Adrenal gland (tissue), 12 donors: ENCODE measurements around the gene AGT. TPM values are rescaled to one million over a fixed set of nuclear protein-coding genes. Genes with fewer than 3 reads are reported as not detected.

Source experiments
- DNase-seq, 7 donors: peaks; one replicate each; pipeline ENCODE4 v3.0.0-alpha.2; 2019 to 2020
- H3K27ac ChIP-seq, 5 donors: fragments of 200-600 bp; sonication (generic) in 4 of 5; 1 replicate in 3 of 5; 2 replicates in 2 of 5; pipeline versions ENCODE4 v1.5.1 to v1.8.0; 2016 to 2020; ENCODE audit warnings: mild to moderate bottlenecking in 1 of 5
- H3K27me3 ChIP-seq: fragments of 200-600 bp; 2 replicates; pipeline ENCODE4 v1.8.0; 2021
- H3K36me3 ChIP-seq, 2 donors: fragments of 200-600 bp; replicated peaks in 1 of 2; 1 replicate in 1 of 2; 2 replicates in 1 of 2; pipeline versions ENCODE4 v1.5.1 to v1.8.0; 2018 to 2022
- H3K4me1 ChIP-seq, 2 donors: fragments of 200-600 bp; replicated peaks in 1 of 2; 1 replicate in 1 of 2; 2 replicates in 1 of 2; pipeline versions ENCODE4 v1.5.1 to v1.8.0; 2018 to 2021
- H3K4me3 ChIP-seq, 4 donors: fragments of 200-600 bp; sonication (generic) in 3 of 4; one replicate each; pipeline ENCODE4 v1.5.1; 2016 to 2018
- H3K9me3 ChIP-seq, 3 donors: fragments of 200-600 bp; sonication (generic) in 1 of 3; replicated peaks in 1 of 3; 1 replicate in 2 of 3; 2 replicates in 1 of 3; pipeline versions ENCODE4 v1.5.1 to v1.8.0; 2016 to 2021
- POLR2A ChIP-seq, 2 donors: fragments of 450-650 bp; IDR thresholded peaks; one replicate each; pipeline ENCODE4 v1.6.1; 2017; ENCODE audit warnings: antibody characterized with exemption in 2 of 2, mild to moderate bottlenecking in 2 of 2, moderate library complexity in 1 of 2
- WGBS, 4 donors: extraction: QIAGEN DNeasy Blood & Tissue Kit in 2 of 4; methylation state at CpG; one replicate each; pipeline versions ENCODE4 v1.1.5 to v1.1.7; 2013 to 2017; 5-methylcytosine and 5-hydroxymethylcytosine counted together
- intact Hi-C, 2 donors: fragments of 100-400 bp; cut with DNase I; formaldehyde crosslinking; loops; one replicate each; pipeline versions ENCODE4 v1.14.1 to v1.15.0; 2022 to 2023
- polyA plus RNA-seq, 3 donors: library from polyadenylated mRNA; stranded (reverse); fragments of 200-250 nt in 2 of 3; fragments of 350-450 nt in 1 of 3; fragmentation: Illumina TruSeq in 1 of 3; extraction: RNeasy Lipid Tissue Mini Kit (QIAGEN cat#74804) in 1 of 3; gene quantifications; one replicate each; pipeline ENCODE4 v1.2.3, GENCODE V29; 2013 to 2014
- total RNA-seq, 9 donors: library from RNA; depleted of rRNA in 4 of 9; stranded (reverse); fragments of >200 nt in 4 of 9; fragments of 120-200 nt in 1 of 9; fragmentation: NEBNext Ultra II Directional in 1 of 9; extraction: Animal tissue kit (Norgen Biotek cat#: 25700) in 1 of 9; gene quantifications; one replicate each; pipeline versions ENCODE4 v1.1.0 to v1.2.4, GENCODE V29; 2013 to 2023
- TF ChIP-seq, protein P1 (sequence below), 6 experiments: fragments of 450-650 bp in 4 of 6; fragments of 200-600 bp in 2 of 6; sonication (generic) in 1 of 6; IDR thresholded peaks; 1 replicate in 5 of 6; 2 replicates in 1 of 6; pipeline versions ENCODE4 v1.5.1 to v1.8.0; 2016 to 2021; ENCODE audit warnings: antibody characterized with exemption in 6 of 6, mild to moderate bottlenecking in 2 of 6, moderate library complexity in 1 of 6
- donor health status: healthy with polysubstance abuse.
- donor health status: Bipolar disorder and iron deficiency.
- donor health status: DM: yes; HTN: yes; CAD: no.
- donor health status: DM: no; HTN: no; CAD: no.
- donor health status: DM: no; HTN: no; CAD: no.
- donor health status: DM: yes; HTN: yes; CAD: no.

AGT gene
- total and polyA plus RNA-seq, 12 donors, result 6.3 to 103 (median 18.7) TPM

GRCh38 chr1:230750576-230750975 lies 36.7 kb upstream of the AGT start:
- no peak for DNase-seq
- 77 to 98% (median 86%) methylated on average over 5 of the region's 5 CpGs for WGBS, 4 donors
- Histone ChIP-seq H3K36me3 (no peaks in the 10 kb centered on the region), H3K27me3 (no peaks in the 10 kb centered on the region), H3K27ac (no peak overlapping the region), H3K4me1 (peaks cover 14 to 21% of the 10 kb centered on the region in 2 donors), H3K4me3 (no peak overlapping the region), H3K9me3 (no peaks in the 10 kb centered on the region)
- TF ChIP-seq, protein P1, sequence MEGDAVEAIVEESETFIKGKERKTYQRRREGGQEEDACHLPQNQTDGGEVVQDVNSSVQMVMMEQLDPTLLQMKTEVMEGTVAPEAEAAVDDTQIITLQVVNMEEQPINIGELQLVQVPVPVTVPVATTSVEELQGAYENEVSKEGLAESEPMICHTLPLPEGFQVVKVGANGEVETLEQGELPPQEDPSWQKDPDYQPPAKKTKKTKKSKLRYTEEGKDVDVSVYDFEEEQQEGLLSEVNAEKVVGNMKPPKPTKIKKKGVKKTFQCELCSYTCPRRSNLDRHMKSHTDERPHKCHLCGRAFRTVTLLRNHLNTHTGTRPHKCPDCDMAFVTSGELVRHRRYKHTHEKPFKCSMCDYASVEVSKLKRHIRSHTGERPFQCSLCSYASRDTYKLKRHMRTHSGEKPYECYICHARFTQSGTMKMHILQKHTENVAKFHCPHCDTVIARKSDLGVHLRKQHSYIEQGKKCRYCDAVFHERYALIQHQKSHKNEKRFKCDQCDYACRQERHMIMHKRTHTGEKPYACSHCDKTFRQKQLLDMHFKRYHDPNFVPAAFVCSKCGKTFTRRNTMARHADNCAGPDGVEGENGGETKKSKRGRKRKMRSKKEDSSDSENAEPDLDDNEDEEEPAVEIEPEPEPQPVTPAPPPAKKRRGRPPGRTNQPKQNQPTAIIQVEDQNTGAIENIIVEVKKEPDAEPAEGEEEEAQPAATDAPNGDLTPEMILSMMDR (IDR thresholded peaks at IDR 0.05), result no peak
- intact Hi-C loops, result no loop called here

GRCh38 chr1:230749635-230750034 lies 35.7 kb upstream of the AGT start:
- intact Hi-C loops, result no loop called here
- H3K9me3 ChIP-seq, result no peaks in the 10 kb centered on the region
- WGBS, 4 donors, result 77 to 96% (median 90%) methylated on average over 3 of the region's 3 CpGs
- no peaks in the 10 kb centered on the region for H3K36me3 ChIP-seq
- H3K4me1 ChIP-seq, result peaks cover 4 to 13% of the 10 kb centered on the region in 2 donors
- no peaks in the 10 kb centered on the region for H3K27me3 ChIP-seq
- no peak overlapping the region for H3K4me3 ChIP-seq
- H3K27ac ChIP-seq, result no peak overlapping the region
- DNase-seq, result no peak
- TF ChIP-seq, protein P1 (IDR thresholded peaks at IDR 0.05), result no peak
- TF ChIP-seq POLR2A (IDR thresholded peaks at IDR 0.05), result no peak

DNA sequence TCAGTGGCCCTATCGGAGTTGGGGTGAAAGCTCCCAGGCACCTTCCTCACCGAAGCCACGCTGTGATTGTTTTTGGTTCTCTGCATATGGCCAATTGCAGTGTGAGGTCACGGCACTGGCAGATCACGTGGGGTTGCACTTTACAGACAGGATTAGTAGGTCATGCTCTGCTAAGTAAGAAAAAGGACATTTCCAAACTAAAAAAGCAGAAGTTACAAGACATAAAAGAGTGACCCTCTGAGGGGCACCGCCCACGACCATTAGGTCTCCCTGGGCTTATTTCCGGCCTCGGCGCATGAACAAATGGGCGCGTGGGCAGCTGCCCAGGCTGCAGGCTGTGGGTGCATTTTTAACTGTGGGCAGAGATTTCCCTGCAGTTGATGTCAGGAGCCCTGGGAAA lies 35.2 kb upstream of the AGT start:
- TF ChIP-seq, protein P1 (IDR thresholded peaks at IDR 0.05), result no peak
- Histone ChIP-seq H3K36me3 (no peaks in the 10 kb centered on the region), H3K4me1 (peaks cover 4 to 8% of the 10 kb centered on the region in 2 donors), H3K9me3 (no peaks in the 10 kb centered on the region), H3K27me3 (no peaks in the 10 kb centered on the region), H3K27ac (no peak overlapping the region), H3K4me3 (no peak overlapping the region)
- intact Hi-C loops, result no loop called here
- DNase-seq, result no peak
- WGBS, 4 donors, result 77 to 86% (median 82%) methylated on average over 12 of the region's 12 CpGs

- no peak for DNase-seq
- Histone ChIP-seq H3K27me3 (no peaks in the 10 kb centered on the region), H3K4me1 (peaks cover 0 to under 1% of the 10 kb centered on the region in 2 donors), H3K9me3 (no peaks in the 10 kb centered on the region), H3K36me3 (no peaks in the 10 kb centered on the region), H3K4me3 (no peak overlapping the region), H3K27ac (no peak overlapping the region)
- WGBS, 4 donors, result 80 to 86% (median 82%) methylated on average over 9 to 16 of the region's 16 CpGs
- TF ChIP-seq POLR2A (IDR thresholded peaks at IDR 0.05), result no peak
- intact Hi-C loops, result no loop called here
These were observed 34.2 kb upstream of the AGT start for GRCh38 chr1:230747890-230748800.
